ENCODE measurements around the gene CROT.

CROT gene

GRCh38 chr7:87344446-87344845, 1.0 kb upstream of the CROT start:
- DNase-seq, result no peak

DNA sequence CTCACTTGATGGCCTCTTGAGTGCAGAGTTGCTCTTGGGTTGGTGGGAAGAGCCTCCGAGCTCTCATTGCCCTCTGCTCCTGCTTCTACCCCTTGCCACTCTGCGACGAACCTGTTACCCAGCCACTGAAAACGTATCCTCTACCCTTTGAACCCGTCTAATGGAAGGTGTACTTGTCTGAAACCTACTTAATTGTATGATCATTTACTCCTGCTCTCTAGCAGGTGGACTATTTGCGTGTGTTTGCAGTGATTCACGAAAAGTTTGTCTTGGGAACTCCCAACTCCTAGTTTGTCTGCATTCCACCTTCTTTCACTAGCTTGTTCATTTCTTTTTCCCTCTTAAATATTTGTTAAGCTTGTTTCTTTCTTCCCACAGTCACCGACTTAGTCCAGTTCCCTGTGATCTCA, 503 bp downstream of the CROT start:
- DNase-seq, result no peak

DNA sequence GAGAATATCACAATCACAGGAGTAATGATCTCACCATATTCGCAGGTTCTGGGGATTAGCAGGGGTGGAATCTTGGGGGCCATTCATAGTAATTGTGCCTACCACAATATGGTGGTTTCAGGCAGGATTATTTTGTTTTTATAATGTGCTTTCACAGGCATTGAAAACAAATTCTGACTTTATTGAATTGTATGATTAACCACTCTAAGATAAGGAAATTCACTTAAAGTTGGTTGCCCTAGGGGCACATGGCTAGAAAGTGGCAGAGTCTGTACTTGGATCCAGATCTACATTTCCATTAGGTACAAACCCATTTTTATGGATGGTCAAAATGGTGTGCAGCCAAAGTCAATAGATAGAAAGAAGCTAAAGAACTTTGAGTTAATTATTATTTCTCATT, 1.7 kb downstream of the CROT start:
- DNase-seq, result no peak

DNA sequence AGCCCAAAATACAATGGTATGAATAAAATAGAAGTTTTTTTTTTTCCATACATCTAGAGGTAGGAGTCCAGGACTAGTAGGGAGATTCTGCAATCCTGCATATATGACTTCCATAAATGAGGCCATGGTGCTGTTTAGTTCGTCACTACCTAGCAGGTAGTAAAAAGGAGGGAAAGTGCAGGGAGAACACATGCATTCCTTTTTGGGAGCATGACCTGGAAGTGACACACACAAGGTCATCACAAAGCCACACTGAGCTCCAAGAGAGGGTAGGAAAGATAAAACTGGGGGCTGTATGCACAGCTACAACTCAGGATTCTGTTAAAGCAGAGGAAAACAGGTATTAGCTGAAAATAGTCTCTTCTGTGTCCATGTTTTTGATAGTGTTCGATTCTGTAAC, 2.2 kb downstream of the CROT start:
- no peak for DNase-seq

- peak; percentile 40 for DNase-seq
Measured at GRCh38 chr7:87354749-87355148, 9.3 kb downstream of the CROT start.

DNA sequence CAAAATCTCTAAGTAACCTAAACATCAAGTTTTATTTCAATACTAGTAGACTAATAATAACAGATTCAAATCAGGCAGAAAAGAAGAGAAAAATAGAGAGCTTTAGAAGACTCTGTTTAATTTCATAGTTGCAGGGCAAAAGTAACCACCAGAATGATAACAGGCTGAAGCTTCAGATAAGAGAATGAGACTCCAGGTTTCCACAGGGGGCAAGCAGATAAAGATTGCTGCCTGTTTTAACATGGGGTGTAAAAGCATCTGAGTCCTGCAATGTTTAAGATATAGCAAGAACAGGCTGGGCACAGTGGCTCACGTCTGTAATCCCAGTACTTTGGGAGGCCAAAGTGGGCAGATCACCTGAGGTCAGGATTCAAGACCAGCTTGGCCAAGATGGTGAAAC, 11.0 kb downstream of the CROT start:
- DNase-seq, result no peak

GRCh38 chr7:87359366-87359765, 13.9 kb downstream of the CROT start:
- DNase-seq, result no peak

DNA sequence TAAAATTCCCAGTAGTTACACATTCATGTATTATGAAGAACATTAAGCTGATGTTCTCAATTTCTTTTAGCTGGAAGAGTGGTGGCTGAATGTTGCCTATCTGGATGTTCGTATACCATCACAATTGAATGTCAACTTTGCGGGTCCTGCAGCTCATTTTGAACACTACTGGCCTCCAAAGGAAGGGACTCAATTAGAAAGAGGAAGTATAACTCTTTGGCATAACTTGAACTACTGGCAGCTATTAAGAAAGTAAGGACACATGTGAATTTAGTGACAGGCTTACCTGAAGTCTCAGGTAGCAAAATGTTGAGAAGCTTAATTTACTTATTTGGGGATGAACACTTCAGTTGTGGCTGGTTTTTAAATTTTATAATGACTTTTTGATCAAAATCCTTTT, 15.9 kb downstream of the CROT start:
- no peak for DNase-seq

- DNase-seq, result no peak
Measured at GRCh38 chr7:87363342-87363741, 17.9 kb downstream of the CROT start.

- no peak for DNase-seq
Measured at GRCh38 chr7:87364246-87364645, 18.8 kb downstream of the CROT start.

DNA sequence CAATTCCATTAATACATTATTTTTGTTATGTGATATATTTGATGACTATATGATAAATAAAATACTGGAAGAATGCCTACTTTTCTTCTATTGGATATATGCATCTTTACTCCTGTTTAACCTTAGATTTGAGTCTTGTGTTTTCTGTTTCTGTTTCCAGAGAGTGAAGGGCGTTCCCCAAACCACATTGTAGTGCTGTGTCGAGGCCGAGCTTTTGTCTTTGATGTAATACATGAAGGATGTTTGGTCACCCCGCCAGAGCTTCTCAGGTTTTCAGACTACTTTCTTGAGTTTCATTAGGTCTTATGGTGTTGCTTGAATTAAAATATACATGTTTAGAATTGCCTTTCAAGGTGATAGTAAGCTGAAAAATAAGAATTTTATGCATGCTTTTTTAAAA, 23.8 kb downstream of the CROT start:
- DNase-seq, result no peak

- no peak for DNase-seq
Measured at GRCh38 chr7:87370660-87371180, 25.3 kb downstream of the CROT start.

DNA sequence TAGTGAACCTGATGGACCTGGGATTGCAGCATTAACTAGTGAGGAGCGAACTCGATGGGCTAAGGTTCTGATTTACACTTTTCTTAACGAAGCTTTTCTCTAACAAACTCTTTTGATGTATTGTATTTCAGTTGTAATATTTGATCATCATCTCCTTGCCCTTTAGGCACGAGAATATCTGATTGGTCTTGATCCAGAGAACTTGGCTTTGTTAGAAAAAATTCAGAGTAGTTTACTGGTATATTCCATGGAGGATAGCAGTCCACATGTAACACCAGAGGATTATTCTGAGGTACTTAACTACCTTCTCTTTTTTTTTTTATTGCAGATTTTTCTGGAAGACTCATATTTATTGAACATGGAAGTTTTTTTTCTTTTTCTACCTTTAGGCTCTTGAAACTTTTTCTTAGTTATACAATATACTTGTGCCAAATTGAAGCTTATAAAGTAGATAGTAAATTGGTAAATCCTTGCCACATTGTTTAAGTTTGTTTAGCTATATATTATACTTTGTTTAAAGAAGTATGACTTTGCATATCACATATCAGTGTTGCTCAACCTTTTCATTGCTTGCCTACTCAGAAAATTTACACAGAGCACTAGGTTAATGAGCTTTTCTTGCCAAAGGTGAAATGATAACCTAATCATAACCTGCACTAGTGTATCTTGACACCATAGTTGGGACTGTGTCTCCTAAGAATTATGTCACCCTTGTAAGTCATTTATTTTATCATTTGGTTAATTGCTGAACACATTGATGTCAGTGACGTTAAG, 30.4 kb downstream of the CROT start:
- DNase-seq, result no peak

GRCh38 chr7:87380905-87381304, 35.4 kb downstream of the CROT start:
- no peak for DNase-seq

GRCh38 chr7:87391020-87391701, 45.7 kb downstream of the CROT start:
- DNase-seq, result no peak

DNA sequence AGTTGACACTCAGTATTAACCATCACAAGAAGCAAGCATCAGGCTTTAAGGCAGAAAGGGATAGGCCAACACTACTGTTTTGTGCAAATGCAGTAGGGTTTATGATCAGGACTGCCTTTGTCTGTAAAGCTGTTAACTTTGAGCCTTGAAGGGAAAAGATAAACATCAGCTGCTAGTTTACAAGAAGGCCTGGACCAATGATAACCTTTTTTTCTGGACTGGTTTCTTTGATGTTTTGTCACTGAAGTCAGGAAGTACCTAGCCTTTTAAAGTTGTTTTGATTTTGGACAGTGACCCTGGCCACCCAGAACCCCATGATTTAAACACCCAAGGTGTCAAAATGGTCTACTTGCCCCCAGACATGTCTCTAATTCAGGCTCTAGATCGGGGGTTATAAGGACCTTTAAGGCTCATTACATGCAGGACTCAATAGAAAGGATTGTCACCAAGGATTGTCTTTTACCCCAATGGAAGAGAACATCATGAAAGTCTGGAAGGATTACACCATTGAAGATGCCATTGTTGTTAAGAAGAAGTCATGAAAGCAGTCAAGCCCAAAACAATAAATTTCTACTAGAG, 50.1 kb downstream of the CROT start:
- DNase-seq, result no peak

- DNase-seq, result no peak
Measured at GRCh38 chr7:87398446-87398845, 53.0 kb downstream of the CROT start.

GRCh38 chr7:87404674-87405073, 59.2 kb downstream of the CROT start:
- no peak for DNase-seq

DNA sequence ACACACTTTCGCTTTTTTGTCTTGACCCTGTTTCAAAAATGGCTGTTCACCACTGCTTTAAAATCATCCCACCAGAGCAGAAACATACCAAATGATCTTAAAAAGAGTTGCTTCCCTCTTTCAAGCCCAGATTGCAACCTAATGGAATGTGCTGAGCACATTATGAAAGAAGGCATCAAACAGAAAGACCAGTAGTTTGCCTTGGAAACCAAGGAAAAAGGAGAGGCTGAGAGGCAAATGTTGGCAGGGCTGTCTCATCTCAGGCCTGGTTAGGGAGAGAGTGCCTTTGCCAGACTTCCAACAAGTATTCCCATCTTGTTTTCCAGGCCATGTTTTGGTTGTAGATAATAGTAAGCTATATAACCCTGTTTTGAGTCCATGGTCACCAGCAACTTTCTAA, 65.7 kb downstream of the CROT start:
- DNase-seq, result no peak

DNA sequence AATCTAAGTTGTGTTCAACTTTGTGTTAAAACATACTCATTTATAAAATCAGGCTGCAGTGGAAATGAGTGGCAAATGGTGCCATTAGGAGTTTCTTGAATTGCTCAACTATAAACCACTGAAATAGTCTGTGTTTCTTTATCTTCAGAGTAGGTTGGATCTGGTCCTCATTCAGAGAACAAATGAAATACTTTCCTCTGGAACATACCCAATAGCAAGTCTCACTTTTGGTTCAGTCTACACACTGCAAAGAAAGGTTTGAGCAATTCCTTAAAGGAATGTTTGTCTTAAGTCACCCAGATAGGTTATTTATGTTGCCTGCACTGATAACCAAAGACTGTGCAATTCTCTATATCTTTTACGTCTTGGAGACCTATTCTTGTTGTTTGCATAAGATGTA, 67.6 kb downstream of the CROT start:
- DNase-seq, result no peak

DNA sequence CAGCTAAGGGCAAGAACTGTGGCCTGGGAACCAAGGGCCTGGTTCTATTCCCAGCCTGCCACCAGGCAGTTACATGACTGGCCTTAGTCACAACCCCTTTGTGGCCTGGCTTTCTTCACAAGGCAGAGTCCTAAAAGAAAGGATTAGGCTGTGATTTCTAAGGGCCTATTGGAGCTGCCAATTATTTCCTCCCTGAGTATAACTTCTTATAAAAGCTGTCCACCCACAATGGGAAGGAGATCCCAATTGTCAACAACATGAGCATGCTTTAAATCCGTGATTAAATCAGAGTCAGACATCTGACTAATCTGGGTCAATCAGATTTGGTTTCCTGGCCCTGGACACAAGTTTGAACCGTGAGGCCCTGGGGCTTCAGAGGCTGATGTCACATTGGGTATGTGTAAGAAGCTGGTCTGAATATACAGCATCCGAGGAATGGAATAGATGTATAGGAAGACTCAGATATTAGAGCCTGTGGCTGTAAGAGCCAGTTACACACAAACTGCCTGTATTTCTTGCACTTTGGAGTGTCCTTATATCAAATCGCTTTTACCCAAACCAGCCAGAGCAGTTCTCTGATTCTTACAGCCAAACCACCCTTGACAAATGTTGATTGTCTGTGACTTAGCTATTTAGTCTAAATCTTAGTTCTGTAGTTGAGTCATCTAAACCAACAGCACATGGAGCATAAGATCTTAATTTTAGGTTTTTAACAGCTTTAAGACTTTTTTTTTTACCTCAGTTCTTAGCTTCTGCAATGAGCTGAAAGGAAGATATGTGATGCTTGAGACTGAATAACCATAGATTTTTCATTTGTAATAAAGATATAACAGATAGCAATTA, 68.7 kb downstream of the CROT start:
- no peak for DNase-seq

DNA sequence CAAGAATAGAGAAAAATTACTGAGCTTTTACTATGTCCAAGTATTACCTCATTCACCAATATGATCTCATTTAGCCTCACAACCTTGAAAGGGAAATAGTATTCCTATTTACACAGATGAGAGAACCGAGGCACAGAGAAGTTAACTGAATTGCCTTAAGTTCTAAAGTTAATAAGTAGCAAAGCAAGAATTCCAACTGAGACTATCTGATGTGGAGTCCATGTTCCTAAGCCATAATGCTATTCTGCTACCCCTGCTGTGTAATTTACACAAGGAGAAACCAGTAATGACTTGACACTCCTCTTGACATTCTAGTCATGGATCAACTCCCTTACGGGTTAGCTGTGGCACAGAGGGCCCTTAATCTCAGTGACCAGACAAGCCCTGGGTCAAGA, 69.3 kb downstream of the CROT start:
- no peak for DNase-seq

All from RPMI8226 (cell line).